Neutrophil (primary cell): ENCODE results near the gene PPY.

Experiments used
- H3K27ac ChIP-seq: fragments of 200-600 bp; sonication (generic); 2 replicates; pipeline ENCODE4 v1.5.1; 2016; ENCODE audit warnings: mild to moderate bottlenecking, moderate library complexity
- H3K27me3 ChIP-seq: fragments of 200-600 bp; sonication (generic); 2 replicates; pipeline ENCODE4 v1.6.0; 2016; ENCODE audit warnings: mild to moderate bottlenecking
- H3K36me3 ChIP-seq: fragments of 200-600 bp; sonication (generic); 2 replicates; pipeline ENCODE4 v1.5.1; 2017
- H3K4me1 ChIP-seq, 2 experiments: fragments of 200-600 bp in 1 of 2; sonication (generic) in 1 of 2; 1 replicate in 1 of 2; 2 replicates in 1 of 2; pipeline versions ENCODE4 v1.5.1 to v1.6.1; 2013 to 2016; ENCODE audit warnings: low read depth in 1 of 2, low read length in 1 of 2, mild to moderate bottlenecking in 1 of 2, moderate library complexity in 1 of 2; ENCODE audit not compliant: control insufficient read depth in 1 of 2, insufficient read depth in 1 of 2
- H3K4me3 ChIP-seq, 2 experiments: fragments of 200-600 bp in 1 of 2; sonication (generic) in 1 of 2; 1 replicate in 1 of 2; 2 replicates in 1 of 2; pipeline ENCODE4 v1.5.1; 2013 to 2016; ENCODE audit warnings: low read depth in 1 of 2, low read length in 1 of 2, mild to moderate bottlenecking in 1 of 2, moderate library complexity in 1 of 2
- H3K9me3 ChIP-seq: fragments of 200-600 bp; sonication (generic); 2 replicates; pipeline ENCODE4 v1.5.1; 2016
- TF ChIP-seq, protein P1 (sequence below): fragments of 200-600 bp; sonication (generic); IDR thresholded peaks from 2 replicates; pipeline ENCODE4 v1.5.1; 2016; ENCODE audit warnings: antibody characterized with exemption

PPY gene

DNA sequence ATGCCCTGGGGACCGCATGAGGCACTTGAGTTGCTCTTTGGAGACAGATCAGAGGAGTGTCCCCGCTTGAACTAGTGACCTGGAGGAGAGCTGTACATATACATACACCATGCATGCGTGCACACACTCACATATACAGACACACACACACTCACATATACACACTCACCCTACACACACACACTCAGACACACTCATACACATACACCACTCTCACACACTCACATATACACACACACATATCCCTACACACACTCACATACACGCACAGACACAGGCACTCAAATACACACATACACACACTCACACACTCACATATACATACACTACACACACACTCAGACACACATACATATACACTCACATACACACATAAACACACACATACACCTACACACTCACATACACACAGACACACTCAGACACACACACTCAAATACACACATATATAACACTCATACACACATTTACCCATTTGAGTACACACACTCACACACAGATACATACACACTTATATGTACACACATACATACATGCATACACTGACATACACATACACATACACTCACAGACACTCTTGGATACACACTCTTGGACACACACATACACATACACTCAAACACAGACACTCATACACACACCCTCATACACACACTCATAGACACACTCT, 29.5 kb downstream of the PPY start:
- no peak overlapping the region for H3K27ac ChIP-seq
- H3K27me3 ChIP-seq, result peaks cover 80% of the 10 kb centered on the region

GRCh38 chr17:43911904-43912303, 30.4 kb downstream of the PPY start:
- peaks cover 80% of the 10 kb centered on the region for H3K27me3 ChIP-seq
- TF ChIP-seq, protein P1, sequence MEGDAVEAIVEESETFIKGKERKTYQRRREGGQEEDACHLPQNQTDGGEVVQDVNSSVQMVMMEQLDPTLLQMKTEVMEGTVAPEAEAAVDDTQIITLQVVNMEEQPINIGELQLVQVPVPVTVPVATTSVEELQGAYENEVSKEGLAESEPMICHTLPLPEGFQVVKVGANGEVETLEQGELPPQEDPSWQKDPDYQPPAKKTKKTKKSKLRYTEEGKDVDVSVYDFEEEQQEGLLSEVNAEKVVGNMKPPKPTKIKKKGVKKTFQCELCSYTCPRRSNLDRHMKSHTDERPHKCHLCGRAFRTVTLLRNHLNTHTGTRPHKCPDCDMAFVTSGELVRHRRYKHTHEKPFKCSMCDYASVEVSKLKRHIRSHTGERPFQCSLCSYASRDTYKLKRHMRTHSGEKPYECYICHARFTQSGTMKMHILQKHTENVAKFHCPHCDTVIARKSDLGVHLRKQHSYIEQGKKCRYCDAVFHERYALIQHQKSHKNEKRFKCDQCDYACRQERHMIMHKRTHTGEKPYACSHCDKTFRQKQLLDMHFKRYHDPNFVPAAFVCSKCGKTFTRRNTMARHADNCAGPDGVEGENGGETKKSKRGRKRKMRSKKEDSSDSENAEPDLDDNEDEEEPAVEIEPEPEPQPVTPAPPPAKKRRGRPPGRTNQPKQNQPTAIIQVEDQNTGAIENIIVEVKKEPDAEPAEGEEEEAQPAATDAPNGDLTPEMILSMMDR, result no peak
- no peaks in the 10 kb centered on the region for H3K4me1 ChIP-seq
- no peak overlapping the region for H3K27ac ChIP-seq
- no peaks in the 10 kb centered on the region for H3K9me3 ChIP-seq
- no peak overlapping the region for H3K4me3 ChIP-seq
- H3K36me3 ChIP-seq, result no peaks in the 10 kb centered on the region

More for the DNA sequence above, 29.5 kb downstream of the PPY start:
- H3K36me3 ChIP-seq, result no peaks in the 10 kb centered on the region
- peaks cover 0 to 7% of the 10 kb centered on the region in 2 experiments for H3K4me1 ChIP-seq
- TF ChIP-seq, protein P1, result no peak
- H3K4me3 ChIP-seq, result no peak overlapping the region
- H3K9me3 ChIP-seq, result no peaks in the 10 kb centered on the region

- peaks cover 80% of the 10 kb centered on the region for H3K27me3 ChIP-seq
- no peaks in the 10 kb centered on the region for H3K9me3 ChIP-seq
- H3K27ac ChIP-seq, result no peak overlapping the region
- TF ChIP-seq, protein P1, result no peak
- no peaks in the 10 kb centered on the region for H3K36me3 ChIP-seq
- no peaks in the 10 kb centered on the region for H3K4me1 ChIP-seq
- no peak overlapping the region for H3K4me3 ChIP-seq
Measured at GRCh38 chr17:43909537-43910231, 32.6 kb downstream of the PPY start.

GRCh38 chr17:43907998-43908721, 34.1 kb downstream of the PPY start:
- Histone ChIP-seq H3K36me3 (no peaks in the 10 kb centered on the region), H3K27ac (no peak overlapping the region), H3K9me3 (no peaks in the 10 kb centered on the region), H3K4me3 (no peak overlapping the region), H3K4me1 (no peaks in the 10 kb centered on the region), H3K27me3 (peaks cover 90% of the 10 kb centered on the region)
- TF ChIP-seq, protein P1, result no peak

GRCh38 chr17:43907425-43907981, 34.8 kb downstream of the PPY start, which contains the start of gene MPP2:
Gene MPP2, minus strand, starts transcription at chr17:43907536. Its CDS starts 3,076 bp downstream, at chr17:43904460.
- no peaks in the 10 kb centered on the region for H3K36me3 ChIP-seq
- TF ChIP-seq, protein P1, result no peak
- no peaks in the 10 kb centered on the region for H3K9me3 ChIP-seq
- no peak within 1 kb of the TSS for H3K4me3 ChIP-seq
- peaks cover 88% of the 10 kb centered on the region for H3K27me3 ChIP-seq
- H3K27ac ChIP-seq, result no peak within 1 kb of the TSS
- H3K4me1 ChIP-seq, result no peaks in the 10 kb centered on the region
